HG02885 (cell line): ENCODE measurements around the gene EAF1.
"Not testable (repeated sequence)": the region's sequence is repeated elsewhere in the genome, so short reads cannot be mapped to it uniquely, and the experiment has no call there.

Experiments
- ATAC-seq: cut with Tn5 transposase; IDR thresholded peaks from one replicate; pipeline ENCODE4 v1.9.1; 2021; ENCODE audit warnings: mild to moderate bottlenecking; ENCODE audit not compliant: unreplicated experiment, poor library complexity

EAF1 gene

DNA sequence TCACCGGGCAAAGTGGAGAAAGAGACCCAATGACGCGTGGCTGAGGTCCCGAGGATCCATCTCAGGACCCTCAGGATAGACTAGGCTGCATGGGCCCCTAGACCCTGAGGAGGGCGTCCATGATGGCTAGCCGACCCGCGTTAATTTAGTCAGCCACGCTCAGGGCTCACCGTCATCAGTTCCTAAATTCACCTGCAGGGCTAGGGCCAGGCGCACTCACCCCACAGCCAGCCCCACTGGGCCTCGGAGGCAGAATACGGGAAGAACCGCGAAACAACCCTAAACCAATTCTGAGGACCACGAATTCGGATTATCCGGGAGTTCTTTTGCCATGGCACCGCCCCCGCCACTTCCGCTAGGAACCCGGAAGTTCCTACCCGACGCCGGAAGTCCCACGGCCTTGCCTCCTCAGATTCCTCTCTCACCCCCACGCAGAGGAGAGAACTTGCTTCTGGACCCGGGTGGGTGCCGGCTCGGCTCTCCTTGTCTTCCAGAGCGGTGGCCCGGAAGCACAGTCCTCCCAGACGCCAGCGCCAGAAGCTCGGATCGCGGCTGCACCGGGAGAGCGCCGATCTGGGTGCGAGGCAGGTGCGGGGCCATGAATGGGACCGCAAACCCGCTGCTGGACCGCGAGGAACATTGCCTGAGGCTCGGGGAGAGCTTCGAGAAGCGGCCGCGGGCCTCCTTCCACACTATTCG, at the start of gene EAF1, which contains the start of gene METTL6:
EAF1 (plus strand) TSS at position 417 of the 699 bp plus-strand sequence; CDS start at position 599, 182 bp downstream.
METTL6 (minus strand) TSS at position 363 of the 699 bp plus-strand sequence. CDS start 1,033 bp downstream, outside the sequence.
- ATAC-seq = peak; percentile 89

DNA sequence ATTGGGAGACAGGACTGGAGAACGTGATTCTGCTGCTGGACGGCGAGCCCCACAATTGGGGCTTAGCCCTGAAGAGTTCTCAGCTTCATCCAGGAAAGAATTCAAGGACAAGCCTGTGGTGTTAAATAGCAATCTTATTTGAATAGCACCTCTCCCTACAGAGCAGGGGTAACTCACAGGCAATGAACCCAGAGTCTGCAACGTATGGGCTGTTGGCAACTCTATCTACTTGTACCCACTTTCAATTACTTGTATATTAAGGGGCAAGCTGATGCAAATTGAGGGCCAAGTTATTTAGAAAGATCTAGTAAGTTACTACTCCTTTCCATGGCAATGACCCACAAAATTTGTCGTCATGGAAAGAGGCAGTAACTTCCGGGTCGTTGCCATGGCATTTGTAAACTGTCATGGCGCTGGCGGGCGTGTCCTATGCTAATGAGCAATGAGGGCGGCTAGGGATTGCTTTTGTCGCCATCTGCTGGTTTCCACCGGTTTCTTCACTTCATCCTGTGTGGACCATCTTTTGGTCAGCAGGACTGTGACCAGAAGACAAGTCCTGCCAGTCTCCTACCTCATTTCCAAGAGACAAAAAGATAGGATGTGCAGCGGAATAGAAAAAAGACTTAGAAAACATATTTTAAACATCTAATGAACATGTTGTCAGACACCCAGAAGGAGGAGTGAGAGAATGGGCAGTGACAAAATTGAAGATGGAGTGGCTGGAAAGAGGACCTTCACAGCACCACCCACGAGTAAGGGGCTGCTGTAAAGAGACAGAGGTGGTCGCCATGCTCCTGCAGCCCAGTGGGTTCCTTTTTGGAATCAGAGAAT, 49.2 kb upstream of the EAF1 start:
- peak; percentile 96 for ATAC-seq

DNA sequence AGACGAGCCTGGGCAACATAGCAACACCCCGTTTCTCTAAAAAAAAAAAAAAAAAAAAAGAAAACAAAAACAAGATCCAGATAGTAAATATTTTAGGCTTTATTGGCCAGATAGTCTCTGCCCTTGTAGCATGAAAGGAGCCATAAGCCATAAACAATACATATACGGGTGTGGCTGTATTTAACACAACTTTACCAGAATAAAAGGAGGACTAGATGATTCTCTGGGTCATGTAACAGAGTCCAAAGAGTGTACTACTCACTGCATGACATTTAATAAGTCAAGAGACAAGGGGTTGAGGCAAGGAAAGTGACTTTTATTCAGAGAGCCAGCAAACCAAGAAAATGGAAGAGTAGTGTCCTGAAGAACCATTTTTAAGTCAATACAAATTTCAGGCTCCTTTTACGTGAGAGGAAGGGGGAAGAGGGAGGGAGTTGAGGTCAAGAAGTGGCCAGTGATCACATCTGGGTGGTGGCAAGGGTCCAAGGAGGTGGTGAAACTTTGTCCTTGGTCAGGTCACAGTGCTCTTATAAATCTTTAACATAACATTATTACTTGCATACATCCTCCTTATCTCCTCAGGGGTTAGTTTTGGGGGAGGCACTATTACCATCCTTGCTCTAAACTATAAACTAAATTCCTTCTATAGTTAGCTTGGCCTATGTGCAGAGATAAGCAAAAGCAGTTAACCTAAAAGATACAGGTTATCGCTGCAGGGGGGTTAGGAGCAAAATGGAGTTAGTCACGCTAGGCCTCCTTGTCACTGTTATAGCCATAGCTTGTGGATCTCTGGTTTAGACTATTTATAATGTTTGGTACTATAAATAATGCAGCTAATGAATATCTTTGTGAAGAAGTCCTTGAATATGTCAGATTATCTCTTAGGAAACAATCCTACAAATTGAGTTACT, 46.2 kb upstream of the EAF1 start:
- ATAC-seq = no peak

DNA sequence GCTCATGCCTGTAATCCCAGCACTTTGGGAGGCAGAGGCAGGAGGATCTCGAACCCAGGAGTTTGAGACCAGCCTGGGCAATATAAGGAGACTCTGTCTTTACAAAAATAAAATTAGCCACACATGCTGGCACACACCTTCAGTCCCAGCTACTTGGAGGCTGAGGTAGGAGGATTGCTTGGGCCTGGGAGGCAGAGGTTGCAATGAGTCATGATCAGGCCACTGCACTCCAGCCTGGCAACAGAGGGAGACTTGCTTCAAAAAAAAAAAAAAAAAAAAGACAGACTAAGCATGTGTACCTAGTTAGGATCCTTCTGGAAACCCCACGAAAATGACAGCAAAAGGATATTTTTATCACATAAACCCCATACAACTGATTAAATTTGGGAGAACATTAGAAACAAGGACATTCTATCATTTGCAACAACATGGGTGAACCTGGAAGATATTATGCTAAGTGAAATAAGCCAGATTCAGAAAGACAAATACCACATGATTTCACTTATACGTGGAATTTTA, 44.9 kb upstream of the EAF1 start:
- ATAC-seq = no peak

DNA sequence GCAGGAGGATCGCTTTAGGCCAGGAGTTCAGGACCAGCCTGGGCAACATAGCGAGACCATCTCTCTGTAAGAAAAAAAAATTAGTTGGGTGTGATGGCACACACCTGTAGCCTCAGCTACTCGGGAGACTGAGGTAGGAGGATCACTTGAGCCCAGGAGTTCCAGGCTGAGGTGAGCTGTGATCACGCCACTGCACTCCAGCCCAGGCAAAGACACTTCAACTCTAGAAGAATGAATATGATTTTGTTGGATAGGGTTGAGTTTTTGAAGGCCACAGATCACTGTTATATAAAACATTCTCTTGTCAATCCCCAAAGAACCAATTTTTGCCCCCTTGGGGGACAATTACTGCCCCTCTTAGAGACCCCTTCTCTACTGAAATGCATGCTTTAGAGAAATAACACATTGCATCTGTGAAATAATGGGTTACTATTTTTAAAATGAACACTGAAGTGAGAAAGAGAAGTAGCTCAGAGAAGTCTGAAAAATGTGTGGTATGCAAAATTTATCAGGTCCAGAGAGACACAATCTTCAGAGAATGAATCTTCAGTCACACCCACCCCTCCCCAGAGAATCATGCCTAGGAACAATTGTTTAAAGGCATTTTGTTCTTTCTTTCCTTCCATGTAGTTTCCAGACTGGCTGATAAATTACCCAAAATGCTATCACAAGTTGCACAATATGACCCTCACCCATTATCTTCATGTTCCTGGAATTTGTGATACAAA, 42.7 kb upstream of the EAF1 start:
- peak; percentile 88 for ATAC-seq

DNA sequence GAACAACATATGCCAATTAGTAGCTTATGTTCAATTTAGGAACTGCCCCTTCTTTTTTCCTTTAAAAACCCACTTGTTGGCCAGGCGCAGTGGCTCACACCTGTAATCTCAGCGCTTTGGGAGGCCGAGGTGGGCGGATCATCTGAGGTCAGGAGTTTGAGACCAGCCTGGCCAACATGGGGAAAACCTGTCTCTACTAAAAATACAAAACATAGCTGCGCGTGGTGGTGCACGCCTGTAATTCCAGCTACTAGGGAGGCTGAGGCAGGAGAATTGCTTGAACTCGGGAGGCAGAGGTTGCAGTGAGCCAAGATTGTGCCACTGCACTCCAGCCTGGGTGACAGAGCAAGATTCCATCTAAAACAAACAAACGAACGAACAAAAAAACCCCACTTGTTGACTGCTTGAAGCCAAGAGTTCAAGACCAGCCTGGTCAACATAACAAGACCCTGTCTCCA, 42.1 kb upstream of the EAF1 start:
- ATAC-seq = peak; percentile 17

DNA sequence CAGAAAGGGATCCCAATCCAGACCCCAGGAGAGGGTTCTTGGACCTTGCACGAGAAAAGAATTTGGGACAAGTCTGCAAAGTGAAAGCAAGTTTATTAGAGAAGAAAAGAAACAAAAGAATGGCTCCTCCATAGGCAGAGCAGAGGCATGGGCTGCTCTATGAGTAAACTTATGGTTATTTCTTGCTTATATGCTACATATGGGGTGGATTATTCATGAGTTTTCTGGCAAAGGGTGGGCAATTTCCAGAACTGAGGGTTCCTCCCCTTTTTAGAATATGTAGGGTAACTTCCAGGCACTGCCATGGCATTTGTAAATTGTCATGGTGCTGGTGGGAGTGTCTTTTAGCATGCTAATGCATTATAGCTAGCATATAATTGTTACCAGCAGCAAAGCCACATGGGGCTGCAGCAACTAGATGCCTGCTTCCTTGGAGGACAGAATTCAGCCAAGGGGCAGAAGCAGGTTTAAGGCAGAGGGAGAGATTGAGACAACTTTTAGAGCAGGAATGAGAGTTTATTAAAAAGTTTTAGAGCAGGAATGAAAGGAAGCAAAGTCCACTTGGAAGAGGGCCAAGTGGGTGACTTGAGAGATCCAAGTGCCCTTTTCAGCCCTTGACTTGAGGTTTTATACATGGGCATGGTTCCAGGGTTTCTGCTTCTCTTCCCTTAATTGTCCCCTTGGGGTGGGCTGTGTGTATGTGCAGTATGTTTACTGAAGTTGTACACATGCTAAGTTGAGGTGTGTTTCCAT, 41.3 kb upstream of the EAF1 start:
- no peak for ATAC-seq

DNA sequence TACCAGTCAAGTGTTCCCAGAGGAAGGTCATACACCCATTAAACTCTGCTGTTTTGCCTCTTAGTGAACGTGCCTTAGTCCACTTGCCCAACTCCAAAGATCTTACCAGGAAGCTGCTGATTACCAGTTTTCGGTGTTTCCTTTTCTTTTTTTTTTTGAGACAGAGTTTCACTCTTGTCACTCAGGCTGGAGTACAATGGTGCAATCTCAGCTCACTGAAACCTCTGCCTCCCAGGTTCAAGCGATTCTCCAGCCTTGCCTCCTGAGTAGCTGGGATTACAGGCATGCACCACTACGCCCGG, 40.8 kb upstream of the EAF1 start:
- not testable (repeated sequence) for ATAC-seq

DNA sequence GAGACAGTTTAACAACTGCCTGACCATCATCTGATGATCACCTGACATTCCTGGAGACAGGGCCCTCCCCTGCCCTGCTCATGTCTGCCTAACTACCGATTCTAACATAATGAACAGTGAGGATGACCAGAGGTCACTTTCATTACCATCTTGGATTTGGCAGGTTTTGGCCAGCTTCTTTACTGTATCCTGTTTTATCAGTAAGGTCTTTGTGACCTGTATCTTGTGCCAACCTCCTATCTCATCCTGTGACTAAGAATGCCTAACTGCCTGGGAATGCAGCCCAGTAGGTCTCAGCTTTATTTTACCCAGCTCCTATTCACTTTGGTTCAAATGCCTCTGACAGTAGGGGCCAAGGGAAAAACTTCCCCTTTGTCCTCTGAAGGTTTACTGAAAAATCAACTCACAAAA, 40.2 kb upstream of the EAF1 start:
- no peak for ATAC-seq

DNA sequence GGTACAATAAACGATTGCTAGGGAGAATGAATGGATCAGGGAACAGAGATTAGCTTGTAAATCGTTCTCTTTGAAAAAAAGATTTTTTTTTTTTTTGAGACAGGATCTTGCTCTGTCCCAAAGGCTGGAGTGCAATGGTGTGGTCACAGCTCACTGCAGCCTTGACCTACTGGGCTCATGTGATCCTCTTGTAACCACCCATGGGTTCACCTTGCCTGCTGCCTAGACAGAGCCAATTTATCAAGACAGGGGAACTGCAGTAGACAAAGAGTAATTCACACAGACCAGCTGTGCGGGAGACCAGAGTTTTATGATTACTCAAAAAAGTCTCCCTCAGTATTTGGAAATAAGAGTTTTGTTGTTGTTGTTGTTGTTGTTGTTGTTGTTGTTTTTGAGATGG, 39.7 kb upstream of the EAF1 start:
- ATAC-seq = no peak

DNA sequence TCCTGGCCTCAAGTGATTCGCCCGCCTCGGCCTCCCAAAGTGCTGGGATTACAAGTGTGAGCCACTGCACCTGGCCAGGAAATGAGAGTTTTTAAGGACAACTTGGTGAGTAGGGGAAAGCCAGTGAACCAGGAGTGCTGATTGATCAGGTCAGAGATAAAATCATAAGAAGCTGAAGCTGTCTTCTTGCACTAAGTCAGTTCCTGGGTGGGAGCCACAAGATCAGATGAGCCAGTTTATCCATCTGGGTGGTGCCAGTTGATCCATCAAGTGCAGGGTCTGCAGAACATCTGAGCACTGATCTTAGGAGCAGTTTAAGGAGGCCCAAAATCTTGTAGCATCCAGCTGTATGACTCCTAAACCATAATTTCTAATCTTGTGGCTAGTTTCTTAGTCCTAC, 39.1 kb upstream of the EAF1 start:
- not testable (repeated sequence) for ATAC-seq

DNA sequence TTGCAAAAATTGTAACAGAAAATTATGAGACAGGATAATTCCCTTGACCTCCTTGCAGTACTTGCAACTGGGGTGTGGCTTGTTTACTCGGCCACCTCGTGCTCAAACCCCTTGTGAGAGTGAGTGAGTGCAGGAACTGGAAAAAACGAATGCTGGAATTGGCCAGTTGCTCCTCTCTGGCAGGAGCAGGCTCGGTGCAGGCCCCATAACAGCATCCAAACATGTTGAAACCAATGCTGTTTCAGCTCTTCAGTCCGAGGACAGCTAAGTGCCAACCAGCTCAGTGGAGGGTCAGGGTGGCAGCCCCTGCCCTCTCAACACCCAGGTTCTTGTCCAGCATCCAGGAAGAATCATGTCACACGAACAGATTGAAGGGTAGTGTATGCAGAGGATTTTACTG, 36.9 kb upstream of the EAF1 start:
- ATAC-seq = no peak

DNA sequence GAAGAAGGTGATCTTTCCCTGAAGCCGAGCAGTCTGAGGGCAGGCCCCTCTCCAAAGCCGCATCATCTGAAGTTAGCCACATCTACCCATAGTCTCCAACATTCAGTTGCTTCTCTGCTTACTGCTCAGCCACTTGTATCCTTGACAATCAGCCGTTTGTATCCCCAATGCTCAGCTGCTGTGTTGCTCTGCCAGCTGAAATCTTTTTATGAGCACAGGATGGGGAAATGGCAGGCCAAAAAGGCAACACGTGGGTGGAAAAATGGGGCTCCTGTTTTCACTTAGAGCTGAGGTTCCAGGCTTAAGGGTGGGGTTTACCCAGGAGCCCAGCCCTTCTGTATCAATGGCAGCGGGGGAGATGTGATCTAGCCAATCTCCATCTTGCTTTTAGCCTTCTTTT, 36.4 kb upstream of the EAF1 start:
- ATAC-seq = no peak

DNA sequence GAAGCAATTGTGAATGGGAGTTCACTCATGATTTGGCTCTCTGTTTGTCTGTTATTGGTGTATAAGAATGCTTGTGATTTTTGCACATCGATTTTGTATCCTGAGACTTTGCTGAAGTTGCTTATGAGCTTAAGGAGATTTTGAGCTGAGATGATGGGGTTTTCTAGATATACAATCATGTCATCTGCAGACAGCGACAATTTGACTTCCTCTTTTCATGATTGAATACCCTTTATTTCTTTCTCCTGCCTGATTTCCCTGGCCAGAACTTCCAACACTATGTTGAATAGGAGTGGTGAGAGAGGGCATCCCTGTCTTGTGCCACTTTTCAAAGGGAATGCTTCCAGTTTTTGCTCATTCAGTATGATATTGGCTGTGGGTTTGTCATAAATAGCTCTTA, 34.1 kb upstream of the EAF1 start:
- ATAC-seq = not testable (repeated sequence)

DNA sequence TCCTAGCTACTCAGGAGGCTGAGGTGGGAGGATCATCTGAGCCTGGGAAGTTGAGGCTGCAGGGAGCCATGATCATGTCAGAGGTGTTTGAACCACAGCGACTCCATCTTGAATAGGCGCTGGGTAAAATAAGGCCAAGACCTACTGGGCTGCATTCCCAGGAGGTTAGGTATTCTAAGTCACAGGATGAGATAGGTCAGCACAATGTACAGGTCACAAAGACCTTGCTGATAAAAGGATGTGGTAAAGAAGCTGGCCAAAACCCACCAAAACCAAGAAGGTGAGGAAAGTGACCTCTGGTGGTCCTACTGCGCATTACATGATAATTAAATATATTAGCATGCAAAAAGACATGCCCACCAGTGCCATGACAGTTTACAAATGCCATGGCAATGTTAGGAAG, 28.7 kb upstream of the EAF1 start:
- ATAC-seq = not testable (repeated sequence)

DNA sequence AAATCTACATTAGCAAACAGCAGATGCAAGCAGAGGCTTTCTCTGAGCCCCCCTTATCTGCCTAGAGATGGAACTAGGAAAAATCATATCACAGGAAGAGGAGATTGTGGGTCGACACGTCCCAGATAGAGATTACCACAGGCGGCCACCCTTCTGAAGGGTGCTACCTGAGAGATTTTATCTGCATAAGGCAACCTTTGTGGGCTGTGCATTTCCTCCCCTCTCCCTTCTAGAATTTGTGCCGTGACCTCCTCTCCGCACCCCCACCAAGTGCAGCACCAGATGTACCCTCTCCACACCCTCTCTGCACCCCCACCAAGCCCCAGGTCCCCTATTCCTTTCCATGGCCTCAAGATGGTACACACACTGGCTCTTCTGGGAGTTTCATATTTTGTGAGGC, 27.4 kb upstream of the EAF1 start:
- no peak for ATAC-seq

DNA sequence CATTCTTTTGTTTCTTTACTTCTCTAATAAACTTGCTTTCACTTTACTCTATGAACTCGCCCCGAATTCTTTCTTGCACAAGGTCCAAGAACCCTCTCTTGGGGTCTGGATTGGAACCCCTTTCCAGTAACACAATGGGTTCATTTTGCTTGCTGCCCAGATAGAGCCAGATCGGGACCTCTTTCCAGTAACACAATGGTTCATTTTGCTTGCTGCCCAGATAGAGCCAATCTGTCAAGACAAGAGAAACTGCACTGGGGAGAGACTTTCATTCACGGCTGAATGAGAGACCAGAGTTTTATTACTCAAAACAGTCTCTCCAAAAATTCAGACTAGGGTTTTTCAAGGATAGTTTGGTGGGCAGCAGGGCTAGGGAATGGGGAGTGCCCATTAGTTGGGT, 25.5 kb upstream of the EAF1 start:
- ATAC-seq = no peak

DNA sequence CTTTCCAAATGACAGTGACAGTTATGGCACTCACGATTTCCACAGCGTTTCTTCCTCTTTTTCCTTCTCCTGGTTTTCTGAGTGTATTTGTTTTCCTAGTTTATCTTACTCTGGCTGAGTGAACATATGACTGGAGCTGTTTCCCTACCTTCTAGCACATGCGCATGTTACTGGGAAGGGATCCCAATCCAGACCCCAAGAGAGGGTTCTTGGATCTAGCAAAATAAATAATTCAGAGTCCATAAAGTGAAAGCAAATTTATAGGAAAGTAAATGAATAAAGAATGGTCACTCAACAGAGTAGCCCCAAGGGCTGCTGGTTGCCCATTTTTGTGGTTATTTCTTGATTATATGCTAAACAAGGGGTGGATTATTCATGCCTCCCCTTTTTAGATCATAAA, 23.9 kb upstream of the EAF1 start:
- no peak for ATAC-seq

DNA sequence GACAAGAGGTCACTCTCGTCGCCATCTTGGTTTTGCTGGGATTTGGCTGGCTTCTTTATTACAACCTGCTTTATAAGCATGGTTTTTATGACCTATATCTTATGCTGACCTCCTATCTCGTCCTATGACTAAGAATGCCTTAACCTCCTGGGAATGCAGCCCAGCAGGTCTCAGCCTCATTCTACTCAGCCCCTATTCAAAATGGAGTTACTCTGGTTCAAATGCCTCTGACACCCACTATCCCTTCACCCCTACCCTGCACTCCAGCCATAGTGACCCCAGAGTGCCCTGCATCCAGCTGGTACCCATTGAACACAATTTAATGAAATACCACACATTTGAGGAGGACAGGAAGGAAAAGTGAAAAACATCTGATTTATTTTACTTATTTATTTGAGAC, 23.4 kb upstream of the EAF1 start:
- no peak for ATAC-seq
